A549 (cell line): ENCODE results near the gene SLC15A3. TPM values are rescaled to one million over a fixed set of nuclear protein-coding genes. Genes with fewer than 3 reads are reported as not detected.

Experiments
- ATAC-seq, 2 experiments: fragments of 200-7000 bp in 1 of 2; fragments of >200 bp in 1 of 2; cut with Nextera tagmentation in 1 of 2; cut with Tn5 transposase in 1 of 2; 3 replicates each; pipeline versions ENCODE4 v1.8.0 to v1.9.1; 2018 to 2020; ENCODE audit warnings: mild to moderate bottlenecking in 1 of 2, moderate library complexity in 1 of 2
- CTCF ChIA-PET: fragments of 300-600 bp; sonication (Branson Sonifier 250); formaldehyde crosslinking; extraction: SDS; loops from one replicate; lab custom pipeline; 2021; ENCODE audit warnings: antibody characterized with exemption, inconsistent platforms; lab: Yijun Ruan, JAX
- POLR2A ChIA-PET: fragments of 350-600 bp; formaldehyde crosslinking; extraction: SDS; loops from one replicate; lab custom pipeline; 2021; ENCODE audit warnings: antibody characterized with exemption, inconsistent platforms; lab: Yijun Ruan, JAX
- DNase-seq, 2 experiments: peaks; one replicate each; pipeline versions ENCODE4 v3.0.0 to v3.0.0-alpha.2; 2011 to 2016; ENCODE audit warnings: low read depth in 1 of 2, low spot score in 1 of 2
- FAIRE-seq: peaks from 2 replicates; lab custom pipeline; 2011; peaks lifted over from hg19 to GRCh38; lab: Jason Lieb, UNC
- H3K27ac ChIP-seq, 2 experiments: fragments of >200 bp; sonication (Bioruptor Twin); formaldehyde crosslinking; 3 replicates each; pipeline ENCODE4 v1.5.1; 2016 to 2017
- H3K4me1 ChIP-seq: fragments of >200 bp; sonication (Bioruptor Twin); formaldehyde crosslinking; 3 replicates; pipeline ENCODE4 v1.6.1; 2016
- H3K4me2 ChIP-seq: fragments of >200 bp; sonication (Bioruptor Twin); formaldehyde crosslinking; 3 replicates; pipeline ENCODE4 v1.6.1; 2016
- H3K4me3 ChIP-seq: fragments of >200 bp; sonication (Bioruptor Twin); formaldehyde crosslinking; 3 replicates; pipeline ENCODE4 v1.5.1; 2016
- H3K9me3 ChIP-seq: fragments of >200 bp; sonication (Bioruptor Twin); formaldehyde crosslinking; 3 replicates; pipeline ENCODE4 v1.6.1; 2016
- ATOH8 ChIP-seq: fragments of 250-450 bp; sonication (Bioruptor Pico); IDR thresholded peaks from 2 replicates; pipeline ENCODE4 v1.5.0; 2020; ENCODE audit warnings: low read depth, mild to moderate bottlenecking, moderate library complexity
- BCL3 ChIP-seq: fragments of >200 bp; sonication (Bioruptor Twin); formaldehyde crosslinking; IDR thresholded peaks from 3 replicates; pipeline ENCODE4 v1.6.1; 2016
- CBX2 ChIP-seq: fragments of 200-600 bp; sonication (generic); IDR thresholded peaks from 2 replicates; pipeline ENCODE4 v1.6.1; 2016; ENCODE audit warnings: low read depth, mild to moderate bottlenecking, borderline replicate concordance
- CHD2 ChIP-seq: fragments of 150-350 bp; IDR thresholded peaks from 2 replicates; pipeline ENCODE4 v1.6.1; 2014; ENCODE audit warnings: low read length; ENCODE audit not compliant: partially characterized antibody
- EHF ChIP-seq: fragments of 250-450 bp; sonication (Bioruptor Pico); IDR thresholded peaks from 2 replicates; pipeline ENCODE4 v1.5.0; 2020; ENCODE audit warnings: mild to moderate bottlenecking
- EHMT2 ChIP-seq: fragments of 200-600 bp; sonication (generic); IDR thresholded peaks from 2 replicates; pipeline ENCODE4 v1.6.1; 2016; ENCODE audit warnings: antibody characterized with exemption, low read depth, mild to moderate bottlenecking, moderate library complexity
- ESRRA ChIP-seq: fragments of 150-350 bp; IDR thresholded peaks from 2 replicates; pipeline ENCODE4 v1.6.1; 2014; ENCODE audit warnings: mild to moderate bottlenecking, low read length, borderline replicate concordance
- FOSB ChIP-seq: fragments of 250-450 bp; sonication (Bioruptor Pico); IDR thresholded peaks from 2 replicates; pipeline ENCODE4 v1.5.0; 2020; ENCODE audit warnings: mild to moderate bottlenecking, moderate library complexity
- FOXS1 ChIP-seq: fragments of 250-450 bp; sonication (Bioruptor Pico); IDR thresholded peaks from 2 replicates; pipeline ENCODE4 v1.5.0; 2020; ENCODE audit warnings: mild to moderate bottlenecking, moderate library complexity
- HOXA7 ChIP-seq: fragments of 250-450 bp; sonication (Bioruptor Pico); IDR thresholded peaks from 2 replicates; pipeline ENCODE4 v1.5.0; 2020; ENCODE audit warnings: mild to moderate bottlenecking, moderate library complexity
- KDM1A ChIP-seq: fragments of 200-600 bp; sonication (generic); IDR thresholded peaks from 2 replicates; pipeline ENCODE4 v1.6.1; 2016; ENCODE audit warnings: low read depth, mild to moderate bottlenecking
- MAFK ChIP-seq: fragments of 450-650 bp; IDR thresholded peaks from 2 replicates; pipeline ENCODE4 v1.6.1; 2014; ENCODE audit not compliant: partially characterized antibody
- MYC ChIP-seq: IDR thresholded peaks from 2 replicates; pipeline ENCODE4 v1.6.1; 2012; ENCODE audit warnings: mild to moderate bottlenecking, inconsistent platforms, low read length, improper control_type of control experiment, borderline replicate concordance
- PBX3 ChIP-seq: IDR thresholded peaks from 2 replicates; pipeline ENCODE4 v1.6.1; 2012
- PHF8 ChIP-seq: fragments of 200-600 bp; sonication (generic); IDR thresholded peaks from 2 replicates; pipeline ENCODE4 v1.6.1; 2016; ENCODE audit warnings: low read depth, mild to moderate bottlenecking, antibody characterized with exemption, moderate library complexity, borderline replicate concordance
- POLR2A ChIP-seq: IDR thresholded peaks from 2 replicates; pipeline ENCODE4 v1.6.1; 2012; ENCODE audit warnings: mild to moderate bottlenecking, low read length
- POLR2AphosphoS2 ChIP-seq: conservative IDR thresholded peaks from 2 replicates; pipeline ENCODE4 v1.6.1; 2012; ENCODE audit warnings: low read length, improper control_type of control experiment, inconsistent platforms
- RCOR1 ChIP-seq: fragments of 150-350 bp; IDR thresholded peaks from 2 replicates; pipeline ENCODE4 v1.6.1; 2014; ENCODE audit warnings: antibody characterized with exemption, low read length, low read depth
- ZFP36 ChIP-seq: fragments of 450-650 bp; IDR thresholded peaks from 2 replicates; pipeline ENCODE4 v1.6.1; 2014; ENCODE audit warnings: borderline replicate concordance; ENCODE audit not compliant: partially characterized antibody
- WGBS: methylation state at CpG from one replicate; pipeline ENCODE4 v1.1.6; 2017; ENCODE audit errors: missing lambda C conversion rate; 5-methylcytosine and 5-hydroxymethylcytosine counted together
- polyA plus RNA-seq, 4 experiments: library from polyadenylated mRNA; depleted of rRNA in 3 of 4; stranded (reverse); fragments of >200 nt; fragmentation: RNase III in 1 of 4; extraction: RNeasy Plus Mini Kit Qiagen cat#74134 plus additional on column Dnase treatment in 1 of 4; gene quantifications; 2 replicates in 3 of 4; 3 replicates in 1 of 4; pipeline ENCODE4 v1.2.3, GENCODE V29; 2011 to 2017
- TF ChIP-seq, protein P1 (sequence below): IDR thresholded peaks from 2 replicates; pipeline ENCODE4 v1.6.1; 2012; ENCODE audit warnings: low read depth, borderline replicate concordance
- TF ChIP-seq, protein P2 (sequence below): fragments of 150-350 bp; IDR thresholded peaks from 2 replicates; pipeline ENCODE4 v1.6.1; 2014; ENCODE audit warnings: low read depth, mild to moderate bottlenecking, low read length
- TF ChIP-seq, protein P3 (sequence below): fragments of >200 bp; sonication (Bioruptor Twin); formaldehyde crosslinking; IDR thresholded peaks from 3 replicates; pipeline ENCODE4 v1.5.1; 2016

Gene SLC15A3
- polyA plus RNA-seq, 2 of the 4 experiments (the other 2 are of a cell fraction) = not detected

DNA sequence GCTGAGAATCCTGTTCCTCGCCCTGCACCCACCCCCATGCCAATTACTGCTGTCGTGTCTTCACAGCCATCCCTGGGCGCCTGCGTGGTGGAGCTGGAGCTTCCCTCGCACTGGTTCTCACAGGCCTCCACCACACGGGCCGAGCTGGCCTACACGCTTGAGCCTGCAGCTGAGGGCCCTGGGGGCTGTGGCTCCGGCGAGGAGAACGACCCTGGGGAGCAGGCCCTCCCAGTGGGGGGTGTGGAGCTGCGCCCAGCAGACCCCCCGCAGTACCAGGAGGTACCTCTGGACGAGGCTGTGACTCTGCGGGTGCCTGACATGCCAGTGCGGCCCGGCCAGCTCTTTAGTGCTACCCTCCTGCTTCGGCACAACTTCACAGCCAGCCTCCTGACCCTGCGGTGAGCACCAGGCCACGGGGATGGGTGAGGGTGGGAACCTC is 23.4 kb downstream of the SLC15A3 start:
- ChIA-PET POLR2A (no interaction called here), CTCF (interaction anchor here (0.8 to 3.1 kb wide), 7 partner anchors 13 to 246 kb away, joined by 3 to 11 read pairs (median 3); no protein-coding TSS in a partner anchor)
- DNase-seq = no peak
- WGBS = 89% methylated on average over 13 of the region's 20 CpGs
- no peak overlapping the region for H3K4me3 ChIP-seq
- ATAC-seq = no peak
- peaks cover 18% of the 10 kb centered on the region for H3K4me1 ChIP-seq
- H3K4me2 ChIP-seq = no peak overlapping the region
- no peak for TF ChIP-seq RCOR1
- no peak for TF ChIP-seq CBX2
- TF ChIP-seq MYC = no peak
- no peak for TF ChIP-seq HOXA7
- TF ChIP-seq KDM1A = no peak
- no peak for TF ChIP-seq FOXS1 (CRISPR knock-in tag)
- no peak for TF ChIP-seq PBX3
- TF ChIP-seq, protein P1, sequence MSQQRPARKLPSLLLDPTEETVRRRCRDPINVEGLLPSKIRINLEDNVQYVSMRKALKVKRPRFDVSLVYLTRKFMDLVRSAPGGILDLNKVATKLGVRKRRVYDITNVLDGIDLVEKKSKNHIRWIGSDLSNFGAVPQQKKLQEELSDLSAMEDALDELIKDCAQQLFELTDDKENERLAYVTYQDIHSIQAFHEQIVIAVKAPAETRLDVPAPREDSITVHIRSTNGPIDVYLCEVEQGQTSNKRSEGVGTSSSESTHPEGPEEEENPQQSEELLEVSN = no peak
- TF ChIP-seq CHD2 = no peak
- no peaks in the 10 kb centered on the region for H3K9me3 ChIP-seq
- no peak overlapping the region for H3K27ac ChIP-seq
- FAIRE-seq = no peak

GRCh38 chr11:60927600-60927999 is 24.4 kb downstream of the SLC15A3 start:
- DNase-seq (no peak), FAIRE-seq (no peak), ATAC-seq (no peak)
- no peaks in the 10 kb centered on the region for H3K9me3 ChIP-seq
- CTCF ChIA-PET = interaction anchor here (1.1 to 3.1 kb wide), 7 partner anchors 9 to 247 kb away, joined by 3 to 11 read pairs (median 4); no protein-coding TSS in a partner anchor
- 90% methylated on average over 15 of the region's 16 CpGs for WGBS
- POLR2A ChIA-PET = no interaction called here
- TF ChIP-seq POLR2AphosphoS2 = no peak
- TF ChIP-seq ATOH8 = no peak
- no peak for TF ChIP-seq ZFP36
- TF ChIP-seq, protein P2, sequence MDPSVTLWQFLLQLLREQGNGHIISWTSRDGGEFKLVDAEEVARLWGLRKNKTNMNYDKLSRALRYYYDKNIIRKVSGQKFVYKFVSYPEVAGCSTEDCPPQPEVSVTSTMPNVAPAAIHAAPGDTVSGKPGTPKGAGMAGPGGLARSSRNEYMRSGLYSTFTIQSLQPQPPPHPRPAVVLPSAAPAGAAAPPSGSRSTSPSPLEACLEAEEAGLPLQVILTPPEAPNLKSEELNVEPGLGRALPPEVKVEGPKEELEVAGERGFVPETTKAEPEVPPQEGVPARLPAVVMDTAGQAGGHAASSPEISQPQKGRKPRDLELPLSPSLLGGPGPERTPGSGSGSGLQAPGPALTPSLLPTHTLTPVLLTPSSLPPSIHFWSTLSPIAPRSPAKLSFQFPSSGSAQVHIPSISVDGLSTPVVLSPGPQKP = no peak
- no peak for TF ChIP-seq ESRRA
- TF ChIP-seq MAFK = no peak
- TF ChIP-seq POLR2A = no peak
- no peak for TF ChIP-seq EHMT2
- TF ChIP-seq PHF8 = no peak
- TF ChIP-seq EHF (CRISPR knock-in tag) = no peak
- no peak for TF ChIP-seq BCL3
- TF ChIP-seq FOSB (CRISPR knock-in tag) = no peak
- TF ChIP-seq, protein P3, sequence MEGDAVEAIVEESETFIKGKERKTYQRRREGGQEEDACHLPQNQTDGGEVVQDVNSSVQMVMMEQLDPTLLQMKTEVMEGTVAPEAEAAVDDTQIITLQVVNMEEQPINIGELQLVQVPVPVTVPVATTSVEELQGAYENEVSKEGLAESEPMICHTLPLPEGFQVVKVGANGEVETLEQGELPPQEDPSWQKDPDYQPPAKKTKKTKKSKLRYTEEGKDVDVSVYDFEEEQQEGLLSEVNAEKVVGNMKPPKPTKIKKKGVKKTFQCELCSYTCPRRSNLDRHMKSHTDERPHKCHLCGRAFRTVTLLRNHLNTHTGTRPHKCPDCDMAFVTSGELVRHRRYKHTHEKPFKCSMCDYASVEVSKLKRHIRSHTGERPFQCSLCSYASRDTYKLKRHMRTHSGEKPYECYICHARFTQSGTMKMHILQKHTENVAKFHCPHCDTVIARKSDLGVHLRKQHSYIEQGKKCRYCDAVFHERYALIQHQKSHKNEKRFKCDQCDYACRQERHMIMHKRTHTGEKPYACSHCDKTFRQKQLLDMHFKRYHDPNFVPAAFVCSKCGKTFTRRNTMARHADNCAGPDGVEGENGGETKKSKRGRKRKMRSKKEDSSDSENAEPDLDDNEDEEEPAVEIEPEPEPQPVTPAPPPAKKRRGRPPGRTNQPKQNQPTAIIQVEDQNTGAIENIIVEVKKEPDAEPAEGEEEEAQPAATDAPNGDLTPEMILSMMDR = no peak
- no peak overlapping the region for H3K4me3 ChIP-seq
- H3K4me1 ChIP-seq = peaks cover 20% of the 10 kb centered on the region
- H3K4me2 ChIP-seq = no peak overlapping the region
- H3K27ac ChIP-seq = no peak overlapping the region
